Measurements from ENCODE around the gene PCED1A. TPM values are rescaled to one million over a fixed set of nuclear protein-coding genes. Genes with fewer than 3 reads are reported as not detected.

The PCED1A gene
- total RNA-seq, 2 donors from 2014 or later: 52.8 to 58.9 TPM

- Mint-ChIP-seq H3K4me3 (no peak overlapping the region), H3K4me1 (ENCODE audit: low read depth) (peaks cover 6% of the 10 kb centered on the region), H3K27ac (no peak overlapping the region), H3K36me3 (ENCODE audit: insufficient read depth in 2 of 2) (peaks cover 0 to 2% of the 10 kb centered on the region in 2 donors), H3K9me3 (no peaks in the 10 kb centered on the region), H3K27me3 (ENCODE audit: low read depth) (peaks cover 38% of the 10 kb centered on the region)
- no peak for DNase-seq
- ATAC-seq (replicated peaks in 1 of 2): no peak
These were observed 46.2 kb downstream of the PCED1A start for GRCh38 chr20:2794202-2794748.

- Mint-ChIP-seq H3K27ac (no peak overlapping the region), H3K36me3 (ENCODE audit: insufficient read depth in 2 of 2) (peaks cover 0 to 2% of the 10 kb centered on the region in 2 donors), H3K27me3 (ENCODE audit: low read depth) (peaks cover 39% of the 10 kb centered on the region), H3K4me1 (ENCODE audit: low read depth) (no peaks in the 10 kb centered on the region), H3K9me3 (no peaks in the 10 kb centered on the region), H3K4me3 (no peak overlapping the region)
- DNase-seq (no peak), ATAC-seq (replicated peaks in 1 of 2) (no peak)
These were observed 47.0 kb downstream of the PCED1A start for GRCh38 chr20:2793471-2793870.

Other genes starting within 250 kb of the PCED1A start
- gene NOP56, start 188.0 kb downstream of the PCED1A start, total RNA-seq: 100 to 1,000 TPM; 263 to 392 TPM
- 100 to 1,000 TPM; 101 to 127 TPM for gene IDH3B, start 176.4 kb downstream of the PCED1A start, total RNA-seq
- 10 to 100 TPM in 1 of 2 donors, 1 to 10 TPM in 1; 8.9 to 23.0 TPM for gene EBF4, start 147.9 kb downstream of the PCED1A start, total RNA-seq
- gene CPXM1, start 40.0 kb downstream of the PCED1A start, total RNA-seq: 1 to 10 TPM; 4.0 to 4.4 TPM
- gene C20orf141, start 25.7 kb downstream of the PCED1A start, total RNA-seq: not detected
- gene TMEM239, start 24.3 kb downstream of the PCED1A start, total RNA-seq: not detected
- 10 to 100 TPM; 54.3 to 60.7 TPM for gene VPS16, start 90 bp upstream of the PCED1A start, total RNA-seq
- 10 to 100 TPM; 81.2 to 85.9 TPM for gene PTPRA, start 32.8 kb upstream of the PCED1A start, total RNA-seq
- 10 to 100 TPM in 1 of 2 donors, 1 to 10 TPM in 1; 5.5 to 87.1 TPM for gene GNRH2, start 203.0 kb upstream of the PCED1A start, total RNA-seq
- gene MRPS26, start 205.4 kb upstream of the PCED1A start, total RNA-seq: 100 to 1,000 TPM; 100 to 155 TPM
- 1 to 10 TPM; 1.2 to 1.8 TPM for gene OXT, start 231.0 kb upstream of the PCED1A start, total RNA-seq
- not detected for gene AVP, start 244.1 kb upstream of the PCED1A start, total RNA-seq

All from activated T-cell treated with anti-CD3 and anti-CD28 coated beads, Interleukin-2, amount 50 U/mL, for 72 hours (primary cell).